GM12878 (cell line): ENCODE measurements around the gene PLA2G2E.

Experiments used
- EZH2 ChIP-seq: IDR thresholded peaks from 2 replicates; pipeline ENCODE4 v1.6.1; 2012; ENCODE audit warnings: low read depth, mild to moderate bottlenecking, control low read depth, inconsistent platforms, low read length, borderline replicate concordance; ENCODE audit not compliant: control insufficient read depth
- RBBP5 ChIP-seq: fragments of 200-600 bp; sonication (generic); conservative IDR thresholded peaks from 2 replicates; pipeline ENCODE4 v1.6.1; 2016
- SPI1 ChIP-seq: IDR thresholded peaks from 2 replicates; pipeline ENCODE4 v1.6.1; 2011; ENCODE audit warnings: low read depth, mild to moderate bottlenecking, low read length, moderate library complexity, borderline replicate concordance; ENCODE audit not compliant: insufficient read depth
- YY1 ChIP-seq: IDR thresholded peaks from 2 replicates; pipeline ENCODE4 v1.6.1; 2011; ENCODE audit warnings: low read depth, mild to moderate bottlenecking, low read length
- TF ChIP-seq, protein P1 (sequence below), 3 experiments: IDR thresholded peaks in 2 of 3; conservative IDR thresholded peaks in 1 of 3; 2 replicates each; pipeline ENCODE4 v1.5.1; 2011; ENCODE audit warnings: low read depth in 3 of 3, low read length in 3 of 3, mild to moderate bottlenecking in 3 of 3, control low read depth in 2 of 3, moderate library complexity in 2 of 3, inconsistent platforms in 1 of 3, mixed read lengths in 1 of 3; ENCODE audit not compliant: control insufficient read depth in 2 of 3, insufficient read depth in 1 of 3; ENCODE audit errors: extremely low read depth in 1 of 3
- TF ChIP-seq, protein P2 (sequence below): IDR thresholded peaks from 2 replicates; pipeline ENCODE4 v1.6.1; 2012; ENCODE audit warnings: low read depth, low read length, improper control_type of control experiment

DNA sequence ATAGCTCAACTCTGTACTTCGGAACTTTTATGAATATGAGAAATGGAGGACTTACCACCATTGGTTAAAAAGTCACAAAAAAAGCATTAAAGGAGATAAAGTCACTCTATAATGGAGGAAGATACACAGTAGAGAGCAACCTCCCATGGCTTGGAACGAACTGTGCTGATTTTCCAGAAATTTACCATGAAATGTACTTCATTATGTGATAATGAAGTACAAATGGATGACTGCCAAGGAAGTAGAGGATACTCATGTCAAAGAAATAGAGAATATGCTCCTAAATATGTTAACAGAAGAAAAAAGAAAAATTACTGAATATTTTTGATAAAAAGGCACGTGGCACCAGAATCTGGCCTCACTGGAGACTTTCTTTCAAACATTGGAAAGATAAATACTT, 23.6 kb upstream of the PLA2G2E start:
- TF ChIP-seq EZH2 (no peak), YY1 (no peak), SPI1 (no peak), RBBP5 (no peak)
- TF ChIP-seq, protein P1, sequence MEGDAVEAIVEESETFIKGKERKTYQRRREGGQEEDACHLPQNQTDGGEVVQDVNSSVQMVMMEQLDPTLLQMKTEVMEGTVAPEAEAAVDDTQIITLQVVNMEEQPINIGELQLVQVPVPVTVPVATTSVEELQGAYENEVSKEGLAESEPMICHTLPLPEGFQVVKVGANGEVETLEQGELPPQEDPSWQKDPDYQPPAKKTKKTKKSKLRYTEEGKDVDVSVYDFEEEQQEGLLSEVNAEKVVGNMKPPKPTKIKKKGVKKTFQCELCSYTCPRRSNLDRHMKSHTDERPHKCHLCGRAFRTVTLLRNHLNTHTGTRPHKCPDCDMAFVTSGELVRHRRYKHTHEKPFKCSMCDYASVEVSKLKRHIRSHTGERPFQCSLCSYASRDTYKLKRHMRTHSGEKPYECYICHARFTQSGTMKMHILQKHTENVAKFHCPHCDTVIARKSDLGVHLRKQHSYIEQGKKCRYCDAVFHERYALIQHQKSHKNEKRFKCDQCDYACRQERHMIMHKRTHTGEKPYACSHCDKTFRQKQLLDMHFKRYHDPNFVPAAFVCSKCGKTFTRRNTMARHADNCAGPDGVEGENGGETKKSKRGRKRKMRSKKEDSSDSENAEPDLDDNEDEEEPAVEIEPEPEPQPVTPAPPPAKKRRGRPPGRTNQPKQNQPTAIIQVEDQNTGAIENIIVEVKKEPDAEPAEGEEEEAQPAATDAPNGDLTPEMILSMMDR (IDR thresholded peaks at IDR 0.05 in 2 of 3, conservative IDR thresholded peaks at IDR 0.05 in 1 of 3; ENCODE audit: control insufficient read depth in 2 of 3, extremely low read depth in 1 of 3, insufficient read depth in 1 of 3, low read depth in 3 of 3, low read length in 3 of 3), result no peak
- TF ChIP-seq, protein P2, sequence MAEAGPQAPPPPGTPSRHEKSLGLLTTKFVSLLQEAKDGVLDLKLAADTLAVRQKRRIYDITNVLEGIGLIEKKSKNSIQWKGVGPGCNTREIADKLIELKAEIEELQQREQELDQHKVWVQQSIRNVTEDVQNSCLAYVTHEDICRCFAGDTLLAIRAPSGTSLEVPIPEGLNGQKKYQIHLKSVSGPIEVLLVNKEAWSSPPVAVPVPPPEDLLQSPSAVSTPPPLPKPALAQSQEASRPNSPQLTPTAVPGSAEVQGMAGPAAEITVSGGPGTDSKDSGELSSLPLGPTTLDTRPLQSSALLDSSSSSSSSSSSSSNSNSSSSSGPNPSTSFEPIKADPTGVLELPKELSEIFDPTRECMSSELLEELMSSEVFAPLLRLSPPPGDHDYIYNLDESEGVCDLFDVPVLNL, result no peak
